CD14-positive monocyte (primary cell): ENCODE results near the gene DIAPH1. TPM values are rescaled to one million over a fixed set of nuclear protein-coding genes. Genes with fewer than 3 reads are reported as not detected.

Source experiments
- DNase-seq, 3 donors: peaks; one replicate each; pipeline ENCODE4 v3.0.0-alpha.2; 2011 to 2022
- H2AFZ ChIP-seq: 2 replicates; pipeline ENCODE4 v1.6.0; 2012; ENCODE audit warnings: mild to moderate bottlenecking, low read depth, low read length, inconsistent platforms; ENCODE audit not compliant: insufficient read depth, poor library complexity, severe bottlenecking
- H3K27ac ChIP-seq, 2 donors: 1 replicate in 1 of 2; 2 replicates in 1 of 2; pipeline ENCODE4 v1.5.1; 2012 to 2013; ENCODE audit warnings: low read length in 2 of 2, control low read depth in 1 of 2, inconsistent platforms in 1 of 2, low read depth in 1 of 2, mild to moderate bottlenecking in 1 of 2
- H3K27me3 ChIP-seq, 2 donors: one replicate each; pipeline versions ENCODE4 v1.6.0 to v1.6.1; 2011 to 2013; ENCODE audit warnings: low read length in 2 of 2; ENCODE audit not compliant: control insufficient read depth in 2 of 2, insufficient read depth in 2 of 2
- H3K36me3 ChIP-seq, 2 donors: replicated peaks in 1 of 2; 1 replicate in 1 of 2; 2 replicates in 1 of 2; pipeline versions ENCODE4 v1.5.1 to v1.6.1; 2012 to 2013; ENCODE audit warnings: low read length in 2 of 2, control low read depth in 1 of 2, inconsistent platforms in 1 of 2, mild to moderate bottlenecking in 1 of 2; ENCODE audit not compliant: insufficient read depth in 2 of 2, control insufficient read depth in 1 of 2
- H3K4me1 ChIP-seq, 2 donors: 1 replicate in 1 of 2; 2 replicates in 1 of 2; pipeline versions ENCODE4 v1.5.1 to v1.6.1; 2012 to 2013; ENCODE audit warnings: low read length in 2 of 2, control low read depth in 1 of 2, inconsistent platforms in 1 of 2, mild to moderate bottlenecking in 1 of 2, moderate library complexity in 1 of 2; ENCODE audit not compliant: insufficient read depth in 2 of 2, control insufficient read depth in 1 of 2
- H3K4me2 ChIP-seq: replicated peaks from 2 replicates; pipeline ENCODE3; 2012; ENCODE audit warnings: low read length, moderate library complexity, mild to moderate bottlenecking; ENCODE audit not compliant: poor library complexity, severe bottlenecking; ENCODE audit errors: extremely low read depth
- H3K4me3 ChIP-seq, 3 experiments: fragments of 200-600 bp in 1 of 3; sonication (generic) in 1 of 3; replicated peaks in 1 of 3; 1 replicate in 2 of 3; 2 replicates in 1 of 3; pipeline ENCODE4 v1.5.1; 2011 to 2013; ENCODE audit warnings: low read length in 3 of 3, mild to moderate bottlenecking in 3 of 3, control low read depth in 2 of 3, low read depth in 2 of 3, inconsistent platforms in 1 of 3, moderate library complexity in 1 of 3
- H3K79me2 ChIP-seq: 2 replicates; pipeline ENCODE4 v1.6.0; 2012; ENCODE audit warnings: mild to moderate bottlenecking, control low read depth, inconsistent platforms, low read length, moderate library complexity; ENCODE audit not compliant: insufficient read depth
- H3K9ac ChIP-seq: 2 replicates; pipeline ENCODE4 v1.6.0; 2017; ENCODE audit warnings: low read length, mild to moderate bottlenecking; ENCODE audit not compliant: insufficient read depth, poor library complexity, severe bottlenecking
- H3K9me3 ChIP-seq, 2 donors: replicated peaks in 1 of 2; 1 replicate in 1 of 2; 2 replicates in 1 of 2; pipeline versions ENCODE4 v1.5.1 to v1.6.1; 2012 to 2013; ENCODE audit warnings: low read length in 2 of 2, control low read depth in 1 of 2; ENCODE audit not compliant: control insufficient read depth in 1 of 2, insufficient read depth in 1 of 2
- H4K20me1 ChIP-seq: 2 replicates; pipeline ENCODE4 v1.6.0; 2012; ENCODE audit warnings: mild to moderate bottlenecking, low read length, control low read depth, moderate library complexity; ENCODE audit not compliant: insufficient read depth
- H3K27ac Mint-ChIP-seq, 7 donors: one replicate each; pipeline ENCODE4 v1.8.0; 2020; ENCODE audit warnings: mild to moderate bottlenecking in 7 of 7, mixed read lengths in 7 of 7, moderate library complexity in 6 of 7, inconsistent platforms in 2 of 7
- H3K27me3 Mint-ChIP-seq, 3 donors: one replicate each; pipeline ENCODE4 v1.8.0; 2021 to 2022; ENCODE audit warnings: low read depth in 3 of 3, mild to moderate bottlenecking in 3 of 3, mixed read lengths in 3 of 3, moderate library complexity in 3 of 3, inconsistent platforms in 1 of 3
- H3K36me3 Mint-ChIP-seq, 2 donors: one replicate each; pipeline ENCODE4 v1.8.0; 2020; ENCODE audit warnings: mixed read lengths in 2 of 2, inconsistent platforms in 1 of 2, mild to moderate bottlenecking in 1 of 2
- H3K4me1 Mint-ChIP-seq: one replicate; pipeline ENCODE4 v1.8.0; 2020; ENCODE audit warnings: mild to moderate bottlenecking, mixed read lengths
- H3K4me3 Mint-ChIP-seq, 2 donors: one replicate each; pipeline ENCODE4 v1.8.0; 2020; ENCODE audit warnings: mild to moderate bottlenecking in 2 of 2, mixed read lengths in 2 of 2, moderate library complexity in 1 of 2
- H3K9me3 Mint-ChIP-seq, 7 donors: one replicate each; pipeline ENCODE4 v1.8.0; 2020 to 2022; ENCODE audit warnings: mixed read lengths in 7 of 7, mild to moderate bottlenecking in 6 of 7, moderate library complexity in 6 of 7, inconsistent platforms in 2 of 7
- WGBS: methylation state at CpG from one replicate; pipeline ENCODE4 v1.1.5; 2013; ENCODE audit warnings: missing lambda C conversion rate; ENCODE audit not compliant: insufficient coverage; 5-methylcytosine and 5-hydroxymethylcytosine counted together
- intact Hi-C, 2 donors: fragments of 100-400 bp; cut with micrococcal nuclease; formaldehyde crosslinking; loops; one replicate each; pipeline versions ENCODE4 v1.15.0 to v1.15.1; 2023
- polyA plus RNA-seq, 3 donors: library from polyadenylated mRNA; depleted of rRNA in 1 of 3; unstranded in 2 of 3; stranded (reverse) in 1 of 3; fragments of 300-500 nt in 2 of 3; fragments of >200 nt in 1 of 3; fragmentation: Illumina TruSeq in 2 of 3; gene quantifications; 1 replicate in 2 of 3; 2 replicates in 1 of 3; pipeline ENCODE4 v1.2.3, GENCODE V29; 2012 to 2021
- TF ChIP-seq, protein P1 (sequence below): fragments of 200-600 bp; IDR thresholded peaks from one replicate; pipeline ENCODE4 v1.8.0; 2022; ENCODE audit warnings: antibody characterized with exemption, mild to moderate bottlenecking

The DIAPH1 gene
- polyA plus RNA-seq, 3 donors: 60.2 to 140 (median 98.6) TPM

DNA sequence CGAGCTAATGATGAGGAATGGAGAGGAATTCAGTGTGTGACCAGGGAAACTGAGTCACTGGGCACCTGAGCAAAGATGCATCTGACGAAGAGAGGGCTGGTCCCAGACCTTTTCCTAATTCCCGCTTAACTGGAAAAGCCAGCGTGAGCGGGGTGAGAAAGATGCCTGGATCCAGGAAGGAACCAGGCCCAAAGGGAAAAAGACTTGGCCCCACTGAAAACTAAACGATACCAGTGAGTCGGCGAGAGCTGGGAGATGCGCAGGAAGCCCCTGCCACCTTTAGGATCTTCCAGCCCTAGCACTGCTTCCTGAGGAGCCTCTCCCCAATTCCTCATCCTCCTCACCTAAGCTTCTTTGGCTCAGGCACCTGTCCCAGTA is 32.9 kb upstream of the DIAPH1 start:
- no peak for DNase-seq
- H3K36me3 ChIP-seq: peaks cover 45 to 57% of the 10 kb centered on the region in 2 donors
- peak overlapping the region; percentile 66 for H3K9ac ChIP-seq
- no peaks in the 10 kb centered on the region for H3K79me2 ChIP-seq
- TF ChIP-seq, protein P1, sequence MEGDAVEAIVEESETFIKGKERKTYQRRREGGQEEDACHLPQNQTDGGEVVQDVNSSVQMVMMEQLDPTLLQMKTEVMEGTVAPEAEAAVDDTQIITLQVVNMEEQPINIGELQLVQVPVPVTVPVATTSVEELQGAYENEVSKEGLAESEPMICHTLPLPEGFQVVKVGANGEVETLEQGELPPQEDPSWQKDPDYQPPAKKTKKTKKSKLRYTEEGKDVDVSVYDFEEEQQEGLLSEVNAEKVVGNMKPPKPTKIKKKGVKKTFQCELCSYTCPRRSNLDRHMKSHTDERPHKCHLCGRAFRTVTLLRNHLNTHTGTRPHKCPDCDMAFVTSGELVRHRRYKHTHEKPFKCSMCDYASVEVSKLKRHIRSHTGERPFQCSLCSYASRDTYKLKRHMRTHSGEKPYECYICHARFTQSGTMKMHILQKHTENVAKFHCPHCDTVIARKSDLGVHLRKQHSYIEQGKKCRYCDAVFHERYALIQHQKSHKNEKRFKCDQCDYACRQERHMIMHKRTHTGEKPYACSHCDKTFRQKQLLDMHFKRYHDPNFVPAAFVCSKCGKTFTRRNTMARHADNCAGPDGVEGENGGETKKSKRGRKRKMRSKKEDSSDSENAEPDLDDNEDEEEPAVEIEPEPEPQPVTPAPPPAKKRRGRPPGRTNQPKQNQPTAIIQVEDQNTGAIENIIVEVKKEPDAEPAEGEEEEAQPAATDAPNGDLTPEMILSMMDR: no peak
- intact Hi-C loops: loop anchor here in 1 of 2 donors (2.0 kb wide), 1 partner anchor 17 kb away; no protein-coding TSS in a partner anchor
- H3K9me3 ChIP-seq: no peaks in the 10 kb centered on the region
- peak overlapping the region; percentile 98 for H3K4me2 ChIP-seq
- Mint-ChIP-seq H3K27me3 (peaks cover 0 to 2% (median 2%) of the 10 kb centered on the region in 3 donors), H3K27ac (peak overlapping the region in 5 of 7 donors; percentile 32 to 94 (median 93)), H3K4me1 (peaks cover 27% of the 10 kb centered on the region), H3K4me3 (peak overlapping the region; percentile 99 to 100), H3K36me3 (peaks cover 57 to 58% of the 10 kb centered on the region in 2 donors), H3K9me3 (peaks cover 0 to 2% (median 0%) of the 10 kb centered on the region in 7 donors)
- H2AFZ ChIP-seq: peak overlapping the region; percentile 97
- H3K27me3 ChIP-seq: no peaks in the 10 kb centered on the region
- H3K27ac ChIP-seq: peak overlapping the region in 1 of 2 donors; percentile 65
- WGBS: 54% methylated on average over 9 of the region's 9 CpGs
- peak overlapping the region; percentile 78 to 90 (median 90) for H3K4me3 ChIP-seq
- H3K4me1 ChIP-seq: peaks cover 13 to 20% of the 10 kb centered on the region in 2 donors
- no peaks in the 10 kb centered on the region for H4K20me1 ChIP-seq

DNA sequence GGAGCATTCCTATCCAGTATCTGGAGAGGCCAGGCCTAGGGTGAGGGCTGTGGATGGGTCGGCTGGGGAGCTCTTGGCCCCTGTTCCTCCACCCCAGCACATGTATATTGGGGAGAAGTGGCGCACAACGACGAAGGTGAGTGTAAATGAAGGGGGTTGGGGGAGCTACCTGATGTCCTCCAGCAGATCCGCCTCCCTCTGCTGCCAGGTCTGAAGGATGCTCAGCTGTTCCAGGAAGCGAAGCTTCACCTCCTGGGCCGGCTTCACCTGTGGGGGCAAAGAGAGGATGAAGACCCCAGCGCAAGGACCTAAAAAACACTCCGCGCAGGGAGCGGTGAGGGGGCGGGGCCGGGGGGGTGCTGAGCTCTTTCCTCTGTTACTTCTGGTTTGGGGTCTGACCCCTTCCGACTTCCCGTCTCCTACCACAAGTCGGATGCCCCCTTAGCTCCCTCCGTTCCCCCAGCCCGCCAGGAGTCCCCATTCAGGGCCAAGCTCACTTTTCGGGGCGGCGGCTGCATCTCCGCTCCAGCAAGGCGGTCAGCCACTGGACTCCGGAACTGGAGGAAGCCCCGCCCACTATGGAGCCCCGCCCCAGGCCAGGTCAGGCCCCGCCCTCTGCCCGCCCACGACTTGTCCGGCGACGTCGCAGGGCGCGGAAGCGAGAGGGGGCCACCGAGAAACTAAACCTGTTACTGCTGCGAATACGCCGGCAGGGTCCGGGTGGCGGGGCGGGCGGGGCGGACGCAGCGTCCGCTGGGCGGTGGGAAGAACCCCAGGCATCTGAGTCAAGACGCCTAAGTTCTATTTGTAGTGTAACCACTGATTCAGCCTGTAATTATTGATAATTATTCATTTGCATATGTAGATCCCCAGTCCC is 32.3 kb upstream of the DIAPH1 start, which contains the start of gene FCHSD1:
FCHSD1 (minus strand) TSS at position 568 of the 877 bp plus-strand sequence; CDS start at position 518, 50 bp downstream.
- peaks cover 13 to 20% of the 10 kb centered on the region in 2 donors for H3K4me1 ChIP-seq
- peak within 1 kb of the TSS; percentile 78 to 90 (median 90) for H3K4me3 ChIP-seq
- TF ChIP-seq, protein P1: no peak
- peak within 1 kb of the TSS; percentile 66 for H3K9ac ChIP-seq
- intact Hi-C loops: loop anchor here in 1 of 2 donors (2.0 kb wide), 1 partner anchor 16 kb away; no protein-coding TSS in a partner anchor
- Mint-ChIP-seq H3K27ac (peak within 1 kb of the TSS; percentile 32 to 94 (median 92)), H3K4me1 (peaks cover 27% of the 10 kb centered on the region), H3K9me3 (peaks cover 0 to 2% (median 0%) of the 10 kb centered on the region in 7 donors), H3K36me3 (peaks cover 57 to 58% of the 10 kb centered on the region in 2 donors), H3K4me3 (peak within 1 kb of the TSS; percentile 99 to 100), H3K27me3 (peaks cover 0 to 2% (median 2%) of the 10 kb centered on the region in 3 donors)
- peak; percentile 80 for DNase-seq
- WGBS: 2% methylated on average over 37 of the region's 50 CpGs
- H3K27me3 ChIP-seq: no peaks in the 10 kb centered on the region
- H3K4me2 ChIP-seq: peak within 1 kb of the TSS; percentile 98
- no peaks in the 10 kb centered on the region for H3K79me2 ChIP-seq
- H2AFZ ChIP-seq: peak within 1 kb of the TSS; percentile 97
- no peaks in the 10 kb centered on the region for H3K9me3 ChIP-seq
- H4K20me1 ChIP-seq: no peaks in the 10 kb centered on the region
- peaks cover 45 to 57% of the 10 kb centered on the region in 2 donors for H3K36me3 ChIP-seq
- peak within 1 kb of the TSS in 1 of 2 donors; percentile 65 for H3K27ac ChIP-seq
